GM12892 (cell line): ENCODE measurements around the gene CREB3.
A peak's percentile ranks its signal among the peaks of the same experiment; 100 is the strongest.

Experiments used
- POLR2A ChIP-seq: IDR thresholded peaks from 2 replicates; pipeline ENCODE4 v1.6.1; 2011; ENCODE audit warnings: low read depth, low read length, control low read depth
- POLR2AphosphoS5 ChIP-seq: IDR thresholded peaks from 2 replicates; pipeline ENCODE4 v1.6.1; 2011; ENCODE audit warnings: low read depth, low read length, control low read depth
- TAF1 ChIP-seq: IDR thresholded peaks from 2 replicates; pipeline ENCODE4 v1.6.1; 2011; ENCODE audit warnings: low read depth, mild to moderate bottlenecking, control low read depth, low read length, borderline replicate concordance

- TF ChIP-seq POLR2A (peak; percentile 68; the same call in 1 of the 2 replicates), POLR2AphosphoS5 (no peak), TAF1 (no peak)
Observed at GRCh38 chr9:35748858-35749514, 16.5 kb downstream of the CREB3 start, which contains the start of the genes GBA2 and RGP1.
